GM21526 (cell line): ENCODE measurements around the gene ULK4.

Experiments used
- ATAC-seq: cut with Tn5 transposase; IDR thresholded peaks from one replicate; pipeline ENCODE4 v1.9.1; 2021; ENCODE audit warnings: moderate library complexity; ENCODE audit not compliant: unreplicated experiment, low FRiP score

ULK4 gene

DNA sequence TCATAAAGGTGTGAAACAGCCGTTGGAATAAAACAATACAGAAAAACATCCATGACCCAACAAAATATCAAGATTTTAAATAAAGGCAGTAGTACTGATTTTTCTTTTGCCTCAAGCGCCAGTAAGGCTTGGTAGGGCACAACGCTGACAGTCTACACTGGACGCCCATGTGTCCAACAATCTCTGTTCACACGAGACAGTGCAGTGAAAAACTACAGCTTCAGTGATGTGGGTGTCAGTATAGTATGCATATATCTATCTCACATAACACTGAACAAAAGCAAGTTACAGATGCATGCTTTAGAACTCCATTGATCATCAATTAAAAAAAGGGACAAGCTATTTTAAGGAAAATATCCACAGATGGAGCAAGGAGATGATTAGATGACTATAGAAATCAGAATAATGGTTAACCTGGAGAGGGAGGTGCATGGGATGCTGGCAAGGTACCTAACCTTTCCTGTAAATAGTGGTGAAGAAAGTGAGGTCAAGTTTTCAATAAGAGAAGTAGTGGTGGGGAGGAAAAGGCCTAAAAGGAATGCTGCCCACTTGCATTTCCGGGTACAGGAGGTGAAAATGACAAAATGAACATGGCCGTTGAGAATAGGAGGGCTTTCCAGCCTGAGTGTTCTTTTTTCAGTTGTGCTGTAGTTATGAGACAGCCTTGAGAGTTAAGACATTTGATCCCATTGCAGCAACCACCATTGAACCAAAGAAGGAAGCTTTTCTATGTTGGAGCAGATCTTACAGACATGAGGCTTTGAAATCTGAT, 719.9 kb downstream of the ULK4 start:
- ATAC-seq: no peak

DNA sequence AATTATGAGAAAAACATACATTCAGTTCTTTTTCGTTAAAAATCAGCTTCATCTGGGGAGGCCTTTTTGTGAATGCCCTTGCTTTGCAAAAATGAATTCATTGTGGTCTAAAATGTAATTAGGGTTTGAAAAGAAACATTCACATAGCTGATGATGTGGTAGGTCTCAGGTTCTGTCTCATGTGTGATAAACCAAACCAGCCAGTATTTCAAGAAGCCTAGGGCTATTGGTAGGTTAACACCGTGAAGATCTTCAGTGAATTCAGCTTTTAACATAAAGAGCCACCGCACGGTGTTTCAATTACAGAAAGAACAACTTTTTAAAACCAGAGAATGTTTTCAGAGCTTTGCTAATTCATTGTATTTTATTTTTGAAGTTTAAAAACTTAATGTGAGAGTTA, 720.7 kb downstream of the ULK4 start:
- no peak for ATAC-seq

DNA sequence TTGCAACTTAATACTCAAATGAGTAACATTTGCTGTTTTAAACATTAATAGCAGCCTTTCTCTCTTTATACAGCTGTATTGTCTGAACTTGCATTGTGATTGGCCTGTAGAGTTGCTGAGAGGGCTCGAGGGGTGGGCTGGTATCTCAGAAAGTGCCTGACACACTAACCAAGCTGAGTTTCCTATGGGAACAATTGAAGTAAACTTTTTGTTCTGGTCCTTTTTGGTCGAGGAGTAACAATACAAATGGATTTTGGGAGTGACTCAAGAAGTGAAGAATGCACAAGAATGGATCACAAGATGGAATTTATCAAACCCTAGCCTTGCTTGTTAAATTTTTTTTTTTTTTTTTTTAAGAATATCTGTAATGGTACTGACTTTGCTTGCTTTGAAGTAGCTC, 722.3 kb downstream of the ULK4 start:
- no peak for ATAC-seq

DNA sequence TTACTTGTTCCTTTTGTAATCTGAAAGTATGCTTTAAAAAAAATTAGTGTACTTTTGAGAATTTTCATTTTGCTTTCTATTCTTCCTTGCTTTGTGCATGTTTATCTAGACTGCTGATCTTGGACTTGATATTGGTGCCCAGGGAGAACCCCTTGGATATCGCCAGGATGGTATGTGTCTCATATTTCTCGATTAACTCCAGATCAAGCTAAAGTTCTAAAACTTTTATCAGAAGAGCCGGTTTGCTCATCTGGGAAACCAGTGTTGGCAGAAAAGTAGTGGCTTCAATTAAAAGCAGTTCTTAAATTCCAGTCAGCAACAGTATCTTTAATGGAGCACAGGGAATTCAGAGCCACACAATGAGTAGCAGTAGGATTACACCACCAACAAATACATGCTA, 724.0 kb downstream of the ULK4 start:
- ATAC-seq: no peak

DNA sequence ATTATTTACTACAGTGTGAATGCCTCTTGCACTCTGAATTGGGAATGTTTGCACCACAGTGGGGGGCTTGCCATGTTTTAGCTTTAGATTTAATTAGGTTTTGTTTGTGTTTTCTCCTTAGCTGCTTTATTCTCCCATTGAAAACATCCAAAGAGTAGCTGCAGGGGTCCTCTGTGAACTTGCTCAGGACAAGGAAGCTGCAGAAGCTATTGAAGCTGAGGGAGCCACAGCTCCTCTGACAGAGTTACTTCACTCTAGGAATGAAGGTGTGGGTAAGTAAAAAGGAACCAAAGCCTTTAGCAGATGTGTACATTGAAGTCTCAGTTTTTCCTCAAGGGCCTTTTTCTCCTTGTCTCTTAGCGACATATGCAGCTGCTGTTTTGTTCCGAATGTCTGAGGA, 725.7 kb downstream of the ULK4 start:
- ATAC-seq: no peak

DNA sequence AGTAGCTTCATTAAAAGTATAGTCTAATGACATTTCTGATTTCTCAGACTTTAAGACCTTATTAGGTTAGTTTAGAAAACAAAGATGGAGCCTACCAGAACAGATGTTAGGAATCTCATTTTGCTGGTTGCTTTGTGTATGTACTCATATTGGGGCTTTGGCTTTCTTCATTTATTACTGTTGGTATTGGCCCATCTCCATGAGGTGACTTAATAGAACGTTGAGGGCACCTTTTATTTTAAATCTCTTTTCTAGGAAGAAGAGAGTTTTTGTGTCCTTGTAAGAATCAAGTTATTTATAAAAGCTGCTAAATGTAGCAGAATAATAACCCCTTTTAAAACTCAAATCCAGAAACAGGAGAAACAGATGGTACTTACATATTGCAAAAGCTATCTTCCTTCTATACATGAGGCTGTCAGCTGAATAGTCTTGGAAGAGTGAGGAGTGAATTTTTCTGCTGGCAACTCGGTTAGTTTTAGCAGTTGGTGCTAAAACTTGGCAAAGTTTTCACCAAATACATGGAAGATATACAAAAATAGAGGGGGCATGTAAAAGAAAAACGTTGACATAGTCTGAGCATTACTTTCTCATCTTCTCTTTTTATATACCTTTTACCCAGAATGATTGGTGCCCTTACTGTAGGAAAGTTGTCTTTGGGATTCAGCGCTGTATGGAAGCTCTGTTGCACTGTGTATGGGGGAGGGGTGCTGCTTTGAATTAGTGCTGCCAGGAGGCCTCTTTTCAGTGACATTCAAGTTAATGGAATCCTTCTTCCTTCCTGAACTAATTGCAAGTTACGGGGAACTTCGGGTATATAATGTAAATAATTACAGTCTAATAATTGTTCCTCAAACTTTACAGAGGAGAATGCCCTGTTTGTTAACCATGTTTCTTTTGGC, 726.8 kb downstream of the ULK4 start:
- ATAC-seq: no peak

DNA sequence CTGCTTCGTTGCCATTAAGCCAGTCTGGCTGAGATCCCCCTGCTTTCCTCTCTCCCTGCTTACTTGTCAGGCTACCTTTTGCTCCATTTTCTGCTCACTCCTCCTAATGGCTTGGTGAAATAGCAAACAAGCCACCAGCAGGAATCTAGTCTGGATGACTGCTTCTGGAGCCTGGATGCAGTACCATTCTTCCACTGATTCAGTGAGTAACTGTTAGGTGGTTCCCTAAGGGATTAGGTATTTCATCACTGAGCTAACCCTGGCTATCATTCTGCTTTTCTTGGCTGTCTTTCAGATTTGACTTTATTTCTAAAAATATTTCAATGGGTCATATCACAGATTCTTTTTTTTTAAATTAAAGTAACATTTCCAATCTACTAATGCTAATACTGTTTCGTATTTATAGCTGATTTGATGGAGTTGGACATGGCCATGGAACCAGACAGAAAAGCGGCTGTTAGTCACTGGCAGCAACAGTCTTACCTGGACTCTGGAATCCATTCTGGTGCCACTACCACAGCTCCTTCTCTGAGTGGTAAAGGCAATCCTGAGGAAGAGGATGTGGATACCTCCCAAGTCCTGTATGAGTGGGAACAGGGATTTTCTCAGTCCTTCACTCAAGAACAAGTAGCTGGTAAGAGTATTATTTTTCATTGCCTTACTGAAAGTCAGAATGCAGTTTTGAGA, 737.6 kb downstream of the ULK4 start:
- ATAC-seq: no peak

DNA sequence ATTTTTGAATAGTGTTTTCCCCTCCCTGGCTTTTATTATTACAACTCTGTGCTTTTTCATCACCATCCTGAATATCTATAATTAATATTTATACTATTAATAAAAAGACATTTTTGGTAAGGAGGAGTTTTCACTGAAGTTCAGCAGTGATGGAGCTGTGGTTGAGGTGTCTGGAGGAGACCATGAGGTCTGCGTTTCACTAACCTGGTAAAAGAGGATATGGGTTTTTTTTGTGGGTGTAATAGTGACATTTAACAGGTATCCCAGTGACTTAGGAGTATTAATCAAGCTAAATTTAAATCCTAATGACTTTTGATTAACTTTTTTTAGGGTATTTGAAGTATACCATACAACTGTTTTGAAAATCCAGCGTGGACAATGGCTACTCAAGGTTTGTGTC, 738.2 kb downstream of the ULK4 start:
- ATAC-seq: no peak

DNA sequence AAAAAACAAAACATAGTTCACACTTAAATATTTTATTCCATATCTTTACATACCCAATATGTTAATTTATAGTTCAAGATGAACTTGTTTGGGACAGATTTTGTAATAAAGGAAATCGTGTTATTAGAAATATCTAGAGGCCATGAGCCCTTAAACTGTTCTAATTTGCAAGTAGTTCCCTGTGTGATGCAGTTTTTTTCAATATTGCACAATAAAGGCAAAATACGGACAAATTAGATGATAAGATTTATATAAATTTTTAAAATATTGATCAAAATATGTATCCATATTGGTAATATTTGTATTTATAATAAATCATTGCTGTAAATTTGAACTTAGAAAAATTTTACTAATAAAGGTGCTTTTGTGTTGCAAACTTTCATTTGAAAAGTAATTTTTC, 738.8 kb downstream of the ULK4 start:
- ATAC-seq: no peak

DNA sequence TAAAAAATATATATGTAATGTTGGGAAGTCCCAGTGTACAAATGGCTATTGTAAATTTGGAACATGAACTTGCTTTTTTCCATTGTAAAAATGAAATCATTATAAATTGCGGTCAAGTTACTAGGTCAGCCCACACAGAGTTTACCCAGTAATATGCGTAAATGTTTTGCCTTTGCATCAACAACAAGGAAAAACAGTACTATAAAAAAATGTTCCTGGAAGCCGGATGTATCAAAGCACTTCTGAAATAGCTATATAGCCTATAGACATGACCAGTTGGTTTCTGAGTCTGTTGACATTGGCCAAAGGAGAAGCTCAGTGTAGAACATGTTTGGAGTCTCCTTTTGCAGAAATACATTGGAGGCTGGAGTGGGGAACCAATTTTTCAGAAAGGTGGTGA, 739.4 kb downstream of the ULK4 start:
- no peak for ATAC-seq

DNA sequence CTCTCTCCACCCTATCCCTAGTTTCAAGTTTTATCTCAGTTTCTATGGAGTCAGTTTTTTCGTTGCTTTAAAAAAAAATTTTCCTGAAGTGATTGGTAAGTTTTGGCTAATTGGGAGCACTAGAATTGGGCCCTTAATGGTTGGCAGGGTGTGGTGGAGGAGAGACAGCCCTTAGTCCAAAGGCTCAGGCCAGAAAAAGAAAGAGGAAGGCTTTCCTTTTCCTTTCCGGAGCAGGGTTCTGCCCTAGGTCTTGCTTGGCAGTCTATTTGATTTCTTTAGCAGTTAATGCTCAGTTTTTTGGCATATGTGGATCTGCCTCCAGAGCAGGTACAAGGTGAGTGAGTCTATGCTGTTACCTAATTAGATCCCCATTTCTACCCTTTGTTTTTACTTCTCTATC, 739.9 kb downstream of the ULK4 start:
- ATAC-seq: no peak

DNA sequence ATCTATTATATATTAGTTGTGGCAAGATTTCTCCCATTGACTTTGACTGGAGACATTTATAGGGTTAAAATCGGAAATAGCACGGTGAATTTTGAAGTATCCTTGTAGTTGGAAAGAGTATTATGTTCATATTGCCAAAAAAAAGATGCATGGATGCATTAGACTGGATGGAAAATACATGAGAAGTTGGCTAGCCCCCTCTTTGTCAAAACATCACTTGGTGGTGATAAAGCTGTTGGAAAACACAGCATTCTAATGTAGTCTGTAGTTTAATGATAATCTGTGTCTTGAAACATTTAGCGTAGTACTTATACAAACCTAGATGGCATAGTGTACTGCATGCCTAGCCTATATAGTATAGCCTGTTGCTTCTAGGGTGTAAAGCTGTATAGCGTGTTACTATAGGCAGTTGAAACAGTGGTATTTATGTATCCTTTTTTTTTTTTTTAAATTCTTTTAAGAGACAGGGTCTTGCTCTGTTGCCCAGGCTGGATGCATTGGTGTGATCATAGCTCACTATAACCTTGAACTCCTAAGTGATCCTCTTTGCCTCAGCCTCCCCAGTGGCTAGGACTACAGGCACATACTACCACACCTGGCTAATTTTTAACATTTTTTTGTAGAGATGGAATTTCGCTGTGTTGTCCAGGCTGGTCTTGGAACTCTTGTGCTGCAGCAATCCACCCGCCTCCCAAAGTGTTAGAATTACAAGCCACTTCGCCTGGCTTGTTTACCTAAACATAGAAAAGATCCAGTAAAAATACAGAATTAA, 740.8 kb downstream of the ULK4 start:
- no peak for ATAC-seq

DNA sequence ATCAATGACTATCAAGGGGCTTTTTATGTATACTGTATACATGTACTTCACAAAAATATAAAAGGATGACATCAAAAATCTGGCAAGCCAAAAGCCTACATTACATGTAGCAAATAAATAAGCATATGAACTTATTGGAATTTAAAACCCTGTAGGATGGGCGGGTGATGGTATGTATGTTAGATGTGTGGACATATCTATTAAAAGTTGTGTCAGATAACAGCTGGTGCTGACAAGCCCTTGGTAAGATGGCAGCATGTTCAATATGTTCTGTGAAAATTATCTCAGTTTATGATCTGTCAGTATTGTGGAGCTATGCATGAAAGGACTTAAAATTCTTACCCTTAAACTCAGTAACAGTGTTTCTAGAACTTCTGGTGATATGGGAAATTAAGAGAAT, 742.5 kb downstream of the ULK4 start:
- ATAC-seq: no peak

DNA sequence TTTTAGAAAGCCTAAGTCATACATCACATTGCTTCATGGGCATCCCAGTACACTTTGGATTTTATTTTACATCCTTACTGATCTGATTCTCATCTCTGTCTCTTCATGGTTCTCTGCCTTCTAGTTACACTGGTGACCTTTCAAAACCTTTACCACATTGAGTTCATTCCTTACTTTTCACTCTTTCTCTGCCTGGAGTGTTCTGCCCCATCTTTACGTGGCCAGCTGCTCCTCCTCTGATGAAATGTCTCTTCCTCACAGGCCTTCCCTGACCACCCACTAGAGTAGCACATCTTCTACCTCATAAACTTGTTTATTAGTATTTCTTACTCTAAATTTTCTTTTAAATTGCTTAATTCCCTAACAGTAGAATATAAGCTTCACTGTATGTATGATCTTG, 744.9 kb downstream of the ULK4 start:
- no peak for ATAC-seq

DNA sequence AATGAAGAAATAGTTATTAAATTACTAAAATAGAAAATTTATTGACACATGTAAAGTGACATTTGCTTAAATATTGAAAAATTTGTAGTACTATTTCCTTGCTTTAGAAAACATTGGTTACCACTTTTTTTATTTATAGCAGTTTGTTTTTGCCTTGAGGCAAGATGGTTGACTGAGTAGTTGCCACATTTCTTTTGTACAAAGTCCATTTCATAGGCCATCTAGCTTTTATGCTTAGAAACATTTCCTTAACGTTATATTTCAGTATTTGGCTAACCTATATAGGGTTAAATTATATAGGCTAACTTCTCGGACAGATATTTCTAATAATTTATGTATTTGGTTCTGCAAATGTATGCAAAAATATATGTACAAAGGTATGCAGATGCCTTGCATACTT, 745.5 kb downstream of the ULK4 start:
- ATAC-seq: no peak

DNA sequence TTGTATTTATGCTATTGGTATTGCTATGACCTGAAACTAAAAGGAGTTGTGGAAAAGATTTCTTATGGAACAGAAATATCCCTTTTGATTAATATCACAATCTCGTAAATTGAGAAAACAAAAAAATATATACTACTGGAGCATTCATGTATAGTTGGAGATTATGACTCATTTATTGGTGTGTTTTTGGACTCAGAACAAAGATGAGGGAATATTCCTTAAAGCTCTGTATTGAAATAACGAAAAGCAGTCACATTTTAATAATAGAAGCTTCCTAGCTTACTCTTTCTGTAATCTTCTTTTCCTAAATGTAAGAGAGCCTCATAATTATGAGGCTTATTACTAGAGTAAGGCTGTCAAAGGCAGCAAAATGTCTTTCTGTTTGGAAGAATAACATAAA, 748.3 kb downstream of the ULK4 start:
- ATAC-seq: no peak

DNA sequence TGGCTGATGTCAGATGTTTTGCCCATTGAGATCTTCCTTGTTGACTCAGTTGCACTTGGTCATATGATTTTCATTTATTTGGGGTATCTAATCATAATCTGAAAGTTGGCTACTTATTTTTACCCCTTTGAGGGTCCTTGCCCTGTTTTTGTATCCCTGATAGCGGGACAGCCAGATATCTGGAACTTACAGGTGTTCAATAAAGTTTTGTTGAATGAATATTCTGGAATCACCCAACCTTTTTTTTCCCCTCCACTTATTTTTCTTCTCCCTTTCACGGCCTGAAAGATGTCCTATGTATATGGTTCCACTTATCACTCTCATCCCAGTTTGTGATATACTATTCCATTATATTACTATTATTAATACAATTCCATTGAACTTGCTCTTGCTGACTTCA, 749.8 kb downstream of the ULK4 start:
- no peak for ATAC-seq

DNA sequence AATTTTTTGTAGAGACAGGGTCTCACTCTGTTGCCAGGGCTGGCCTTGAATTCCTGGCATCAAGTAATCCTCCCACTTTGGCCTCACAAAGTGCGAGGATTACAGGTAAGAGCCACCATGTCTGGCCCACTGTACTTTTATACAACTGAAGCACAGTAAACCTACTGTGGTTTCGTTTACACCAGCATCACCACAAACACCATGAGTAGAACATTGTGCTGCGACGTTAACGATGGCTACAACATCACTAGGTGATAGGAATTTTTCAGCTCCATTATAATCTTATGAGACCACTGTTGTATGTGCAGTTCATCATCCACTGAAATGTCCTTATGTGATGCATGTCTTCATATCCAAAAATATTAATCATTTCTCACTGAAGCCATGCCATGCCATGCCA, 750.9 kb downstream of the ULK4 start:
- no peak for ATAC-seq

DNA sequence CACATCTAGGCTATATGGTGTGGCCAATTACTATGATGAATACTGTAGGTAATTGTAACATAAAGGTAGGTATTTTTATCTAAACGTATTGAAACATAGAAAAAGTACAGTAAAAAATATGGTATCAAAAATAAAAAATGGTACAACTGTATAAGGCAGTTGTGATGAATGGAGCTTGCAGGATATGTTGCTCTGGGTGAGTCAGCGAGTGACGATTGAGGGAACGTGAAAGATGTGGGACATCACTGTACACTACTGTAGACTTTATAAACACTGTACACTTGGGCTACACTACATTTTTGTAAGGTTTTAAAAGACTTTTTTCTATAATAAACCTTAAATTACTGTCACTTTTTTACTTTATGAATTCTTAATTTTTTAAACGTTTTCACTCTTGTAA, 752.3 kb downstream of the ULK4 start:
- ATAC-seq: no peak

DNA sequence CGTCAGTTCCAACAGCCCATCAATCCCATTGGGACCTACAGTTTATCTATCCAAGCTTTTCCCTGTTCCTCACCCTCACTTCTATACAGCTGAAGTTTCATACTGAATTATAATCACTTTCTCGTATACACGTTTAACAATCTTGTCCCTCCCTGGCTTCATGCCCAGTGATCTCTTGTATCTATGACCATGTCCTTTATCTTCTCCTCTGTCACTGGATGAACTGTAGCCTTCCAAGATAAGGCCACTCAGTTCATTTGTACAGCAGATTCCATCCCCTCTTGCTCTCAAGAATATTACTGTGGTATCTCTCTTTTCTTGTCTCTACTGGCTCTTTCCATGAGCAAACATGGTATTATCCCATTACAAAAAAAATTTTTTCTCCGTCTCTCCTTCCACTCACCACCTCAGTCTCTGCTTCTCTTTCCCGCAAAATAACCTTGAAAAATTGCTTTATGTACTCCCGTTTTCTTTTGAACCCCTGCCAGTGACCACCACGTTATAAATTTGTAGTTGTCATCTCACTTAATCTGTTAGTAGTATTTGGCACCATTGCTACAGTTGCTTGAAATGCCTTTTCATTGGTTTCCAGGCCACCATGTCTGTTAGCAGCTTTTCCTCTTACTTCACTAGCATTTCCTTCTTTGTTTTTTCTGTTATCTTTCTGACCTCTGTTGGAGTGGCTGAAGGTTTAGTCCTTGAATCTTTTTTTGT, 753.2 kb downstream of the ULK4 start:
- ATAC-seq: no peak
